HCT116 (cell line): ENCODE data around the gene IMPACT. TPM values are rescaled to one million over a fixed set of nuclear protein-coding genes. Genes with fewer than 3 reads are reported as not detected.

ENCODE experiments used
- ATAC-seq: fragments of 200-7000 bp; cut with Tn5 transposase; 2 replicates; pipeline ENCODE4 v1.9.1; 2020; ENCODE audit warnings: mild to moderate bottlenecking, moderate library complexity
- BruUV-seq: library from RNA; stranded (reverse); fragments of 400-500 nt; replicated peaks from 2 replicates; lab custom pipeline; 2021; lab: Mats Ljungman, UMichigan
- CTCF ChIA-PET: fragments of 300-600 bp; sonication (Branson Sonifier 250); formaldehyde crosslinking; loops from one replicate; lab custom pipeline; 2021; ENCODE audit warnings: antibody characterized with exemption; lab: Charles Lee
- POLR2A ChIA-PET: fragments of 300-600, 350-600 bp; sonication (Branson Sonifier 250); formaldehyde crosslinking; loops from one replicate; lab custom pipeline; 2021; ENCODE audit warnings: antibody characterized with exemption; lab: Charles Lee
- RAD21 ChIA-PET, 2 experiments: fragments of 300-600 bp; sonication (Branson Sonifier 250); formaldehyde crosslinking; loops; one replicate each; lab custom pipeline; 2023; ENCODE audit warnings: low total read pairs in 2 of 2; ENCODE audit not compliant: uncharacterized antibody in 2 of 2, unreplicated experiment in 2 of 2, low non-redundant PET in 1 of 2; lab: Charles Lee
- DNase-seq: peaks from one replicate; pipeline ENCODE4 v3.0.0-alpha.2; 2010; ENCODE audit warnings: low read depth, low spot score
- H2AFZ ChIP-seq: fragments of 200-600 bp; shearing (Covaris generic), sonication (generic); 2 replicates; pipeline ENCODE4 v1.6.1; 2017; ENCODE audit warnings: low read depth, mixed run types, mixed read lengths, antibody characterized with exemption, low read length; ENCODE audit not compliant: poor library complexity, severe bottlenecking
- H3K27ac ChIP-seq: 2 replicates; pipeline ENCODE4 v1.5.1; 2012; ENCODE audit warnings: low read depth, low read length
- H3K27me3 ChIP-seq: fragments of 200-600 bp; sonication (generic); 2 replicates; pipeline ENCODE4 v1.6.1; 2016; ENCODE audit warnings: mixed run types, low read length, mixed read lengths; ENCODE audit not compliant: insufficient read depth
- H3K36me3 ChIP-seq, 2 experiments: fragments of 200-500 bp in 1 of 2; fragments of 200-600 bp in 1 of 2; sonication (Bioruptor generic) in 1 of 2; sonication (generic) in 1 of 2; 2 replicates each; pipeline versions ENCODE4 v1.5.1 to v1.6.1; 2014 to 2016; ENCODE audit warnings: low read length in 2 of 2, inconsistent platforms in 1 of 2, mixed read lengths in 1 of 2, mixed run types in 1 of 2; ENCODE audit not compliant: insufficient read depth in 2 of 2, control insufficient read depth in 1 of 2
- H3K4me1 ChIP-seq, 2 experiments: fragments of 200-600 bp in 1 of 2; sonication (generic) in 1 of 2; 2 replicates each; pipeline versions ENCODE4 v1.5.1 to v1.6.1; 2012 to 2017; ENCODE audit warnings: low read length in 2 of 2, inconsistent platforms in 1 of 2, mild to moderate bottlenecking in 1 of 2, mixed read lengths in 1 of 2, mixed run types in 1 of 2, moderate library complexity in 1 of 2; ENCODE audit not compliant: insufficient read depth in 2 of 2, control insufficient read depth in 1 of 2
- H3K4me2 ChIP-seq: fragments of 200-600 bp; sonication (generic); 2 replicates; pipeline ENCODE4 v1.6.1; 2017; ENCODE audit warnings: mixed run types, low read length, mixed read lengths
- H3K4me3 ChIP-seq, 2 experiments: fragments of 200-600 bp in 1 of 2; sonication (generic) in 1 of 2; replicated peaks in 1 of 2; 2 replicates each; pipeline ENCODE4 v1.5.1; 2011 to 2016; ENCODE audit warnings: low read length in 2 of 2, control low read depth in 1 of 2, low read depth in 1 of 2, mild to moderate bottlenecking in 1 of 2, mixed read lengths in 1 of 2, mixed run types in 1 of 2
- H3K79me2 ChIP-seq: fragments of 200-600 bp; sonication (generic); 2 replicates; pipeline ENCODE4 v1.6.1; 2017; ENCODE audit warnings: mild to moderate bottlenecking, mixed run types, low read length, moderate library complexity, mixed read lengths; ENCODE audit not compliant: insufficient read depth
- H3K9ac ChIP-seq: fragments of 200-600 bp; sonication (generic); 2 replicates; pipeline ENCODE4 v1.6.1; 2016; ENCODE audit warnings: low read length, mixed read lengths
- H3K9me2 ChIP-seq: fragments of 200-600 bp; sonication (generic), shearing (Covaris generic); 2 replicates; pipeline ENCODE4 v1.6.1; 2017; ENCODE audit warnings: mixed run types, mild to moderate bottlenecking, moderate library complexity; ENCODE audit not compliant: insufficient read depth
- H3K9me3 ChIP-seq, 2 experiments: fragments of 200-500 bp in 1 of 2; fragments of 200-600 bp in 1 of 2; sonication (Bioruptor generic) in 1 of 2; sonication (generic) in 1 of 2; 2 replicates each; pipeline ENCODE4 v1.6.1; 2014 to 2017; ENCODE audit warnings: low read length in 2 of 2, mixed read lengths in 2 of 2, inconsistent platforms in 1 of 2, low read depth in 1 of 2, mild to moderate bottlenecking in 1 of 2, mixed run types in 1 of 2, moderate library complexity in 1 of 2; ENCODE audit not compliant: control insufficient read depth in 1 of 2, insufficient read depth in 1 of 2
- H4K20me1 ChIP-seq: fragments of 200-600 bp; sonication (generic), shearing (Covaris generic); 2 replicates; pipeline ENCODE4 v1.6.1; 2017; ENCODE audit warnings: mixed run types, mild to moderate bottlenecking, moderate library complexity; ENCODE audit not compliant: insufficient read depth
- CBX3 ChIP-seq: IDR thresholded peaks from 2 replicates; pipeline ENCODE4 v1.6.1; 2012; ENCODE audit warnings: low read depth
- CEBPB ChIP-seq: IDR thresholded peaks from 2 replicates; pipeline ENCODE4 v1.6.1; 2012; ENCODE audit warnings: low read depth
- EGR1 ChIP-seq: IDR thresholded peaks from 2 replicates; pipeline ENCODE4 v1.6.1; 2012; ENCODE audit warnings: low read depth
- ELF1 ChIP-seq: IDR thresholded peaks from 2 replicates; pipeline ENCODE4 v1.6.1; 2012; ENCODE audit warnings: low read depth, borderline replicate concordance
- EZH2 ChIP-seq: fragments of 200-600 bp; sonication (generic); IDR thresholded peaks from 2 replicates; pipeline ENCODE4 v1.6.1; 2017; ENCODE audit warnings: antibody characterized with exemption, mixed run types
- FOSL1 ChIP-seq: IDR thresholded peaks from 2 replicates; pipeline ENCODE4 v1.6.1; 2012; ENCODE audit warnings: low read depth
- TCF7L2 ChIP-seq: IDR thresholded peaks from 2 replicates; pipeline ENCODE4 v1.7.0; 2011; ENCODE audit warnings: borderline replicate concordance, inconsistent platforms; ENCODE audit not compliant: insufficient read depth, insufficient read length; ENCODE audit errors: extremely low read depth
- YY1 ChIP-seq: IDR thresholded peaks from 2 replicates; pipeline ENCODE4 v1.6.1; 2011; ENCODE audit warnings: low read length, low read depth, moderate library complexity, mild to moderate bottlenecking; ENCODE audit not compliant: insufficient replicate concordance; ENCODE audit errors: extremely low read depth
- ZNF274 ChIP-seq: fragments of 200-500 bp; sonication (Bioruptor generic); IDR thresholded peaks from 2 replicates; pipeline ENCODE4 v1.6.1; 2014; ENCODE audit warnings: mild to moderate bottlenecking, low read depth, low read length, inconsistent platforms
- intact Hi-C: fragments of 100-400 bp; cut with micrococcal nuclease; formaldehyde crosslinking; loops from 2 replicates; pipeline ENCODE4 v1.10.0; 2022
- total RNA-seq: library from RNA; stranded (reverse); gene quantifications from one replicate; pipeline ENCODE4 v1.2.1, GENCODE V29; 2021; ENCODE audit not compliant: unreplicated experiment
- TF ChIP-seq, protein P1 (sequence below): IDR thresholded peaks from 2 replicates; pipeline ENCODE4 v1.6.1; 2012
- TF ChIP-seq, protein P2 (sequence below): IDR thresholded peaks from 2 replicates; pipeline ENCODE4 v1.6.1; 2012
- TF ChIP-seq, protein P3 (sequence below): IDR thresholded peaks from 2 replicates; pipeline ENCODE4 v1.6.1; 2011; ENCODE audit warnings: mild to moderate bottlenecking, low read length, moderate library complexity; ENCODE audit not compliant: insufficient replicate concordance; ENCODE audit errors: extremely low read depth

IMPACT gene
- total RNA-seq, 1 experiment from 2014 or later, result 46.4 TPM

DNA sequence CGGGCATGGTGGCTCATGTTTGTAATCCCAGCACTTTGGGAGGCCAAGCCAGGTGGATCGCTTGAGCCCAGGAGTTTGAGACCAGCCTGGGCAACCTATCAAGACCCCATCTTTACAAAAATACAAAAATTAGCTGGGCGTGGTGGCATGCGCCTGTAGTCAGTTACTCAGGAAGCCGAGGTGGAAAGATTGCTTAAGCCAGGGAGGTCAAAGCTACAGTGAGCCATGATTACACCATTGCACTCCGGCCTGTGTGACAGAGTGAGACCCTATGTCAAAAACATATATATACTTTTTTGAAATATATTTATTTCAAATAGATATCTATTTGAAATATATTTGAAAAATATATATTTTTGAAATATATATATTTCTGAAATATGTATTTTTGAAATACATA, 39.8 kb upstream of the IMPACT start:
- no peaks in the 10 kb centered on the region for H3K36me3 ChIP-seq
- peaks cover 0 to 2% of the 10 kb centered on the region in 2 experiments; a peak in 1 of 4 replicates for H3K4me1 ChIP-seq
- intact Hi-C loops, result no loop called here
- no peaks in the 10 kb centered on the region for H4K20me1 ChIP-seq
- no peak overlapping the region for H3K27ac ChIP-seq
- H3K9ac ChIP-seq, result no peak overlapping the region
- no peak for ATAC-seq
- no peak overlapping the region for H3K4me3 ChIP-seq
- CTCF ChIA-PET, result no interaction called here
- no TSS peak for BruUV-seq
- no peaks in the 10 kb centered on the region; the same call in 1 of the 2 replicates for H3K79me2 ChIP-seq
- no peaks in the 10 kb centered on the region for H3K9me2 ChIP-seq
- no peak overlapping the region for H3K4me2 ChIP-seq
- RAD21 ChIA-PET, result no interaction called here
- POLR2A ChIA-PET, result no interaction called here
- H2AFZ ChIP-seq, result no peak overlapping the region
- DNase-seq, result no peak
- no peaks in the 10 kb centered on the region for H3K27me3 ChIP-seq
- H3K9me3 ChIP-seq, result no peaks in the 10 kb centered on the region
- TF ChIP-seq EZH2 (no peak), CEBPB (no peak), ZNF274 (no peak), TCF7L2 (no peak), FOSL1 (no peak), ELF1 (no peak), CBX3 (no peak), EGR1 (no peak)
- TF ChIP-seq, protein P1, sequence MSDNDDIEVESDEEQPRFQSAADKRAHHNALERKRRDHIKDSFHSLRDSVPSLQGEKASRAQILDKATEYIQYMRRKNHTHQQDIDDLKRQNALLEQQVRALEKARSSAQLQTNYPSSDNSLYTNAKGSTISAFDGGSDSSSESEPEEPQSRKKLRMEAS, result no peak
- TF ChIP-seq, protein P2, sequence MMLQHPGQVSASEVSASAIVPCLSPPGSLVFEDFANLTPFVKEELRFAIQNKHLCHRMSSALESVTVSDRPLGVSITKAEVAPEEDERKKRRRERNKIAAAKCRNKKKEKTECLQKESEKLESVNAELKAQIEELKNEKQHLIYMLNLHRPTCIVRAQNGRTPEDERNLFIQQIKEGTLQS, result no peak

DNA sequence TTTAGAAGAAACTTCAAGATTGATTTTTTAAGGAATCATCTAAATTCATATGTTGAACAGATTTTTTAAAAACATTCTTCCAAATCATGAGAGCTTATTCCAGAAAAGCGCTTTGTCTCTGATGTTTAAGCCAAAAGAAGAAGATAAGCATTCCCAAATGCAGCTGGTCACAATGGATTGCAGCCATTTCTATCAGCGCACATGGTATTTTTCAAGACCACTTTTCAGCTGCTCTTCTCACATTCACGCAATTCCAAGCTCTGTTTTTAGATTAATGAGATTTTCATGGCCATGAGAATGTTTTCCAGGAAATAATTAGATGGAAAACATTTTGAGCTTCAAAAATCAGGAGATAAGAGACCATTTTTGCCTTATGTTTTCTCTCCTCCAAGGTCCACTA, 37.5 kb upstream of the IMPACT start:
- Histone ChIP-seq H3K4me2 (no peak overlapping the region), H3K9ac (no peak overlapping the region), H3K27ac (no peak overlapping the region), H3K9me2 (no peaks in the 10 kb centered on the region), H3K36me3 (no peaks in the 10 kb centered on the region), H2AFZ (no peak overlapping the region), H3K79me2 (peaks cover 4% of the 10 kb centered on the region; the same call in 1 of the 2 replicates), H3K4me1 (no peaks in the 10 kb centered on the region), H3K4me3 (no peak overlapping the region), H3K9me3 (no peaks in the 10 kb centered on the region), H4K20me1 (no peaks in the 10 kb centered on the region), H3K27me3 (no peaks in the 10 kb centered on the region)
- CTCF ChIA-PET, result interaction anchor here (1.0 kb wide), 1 partner anchor 45 kb away, joined by 3 read pairs; no protein-coding TSS in a partner anchor
- intact Hi-C loops, result no loop called here
- TF ChIP-seq, protein P3, sequence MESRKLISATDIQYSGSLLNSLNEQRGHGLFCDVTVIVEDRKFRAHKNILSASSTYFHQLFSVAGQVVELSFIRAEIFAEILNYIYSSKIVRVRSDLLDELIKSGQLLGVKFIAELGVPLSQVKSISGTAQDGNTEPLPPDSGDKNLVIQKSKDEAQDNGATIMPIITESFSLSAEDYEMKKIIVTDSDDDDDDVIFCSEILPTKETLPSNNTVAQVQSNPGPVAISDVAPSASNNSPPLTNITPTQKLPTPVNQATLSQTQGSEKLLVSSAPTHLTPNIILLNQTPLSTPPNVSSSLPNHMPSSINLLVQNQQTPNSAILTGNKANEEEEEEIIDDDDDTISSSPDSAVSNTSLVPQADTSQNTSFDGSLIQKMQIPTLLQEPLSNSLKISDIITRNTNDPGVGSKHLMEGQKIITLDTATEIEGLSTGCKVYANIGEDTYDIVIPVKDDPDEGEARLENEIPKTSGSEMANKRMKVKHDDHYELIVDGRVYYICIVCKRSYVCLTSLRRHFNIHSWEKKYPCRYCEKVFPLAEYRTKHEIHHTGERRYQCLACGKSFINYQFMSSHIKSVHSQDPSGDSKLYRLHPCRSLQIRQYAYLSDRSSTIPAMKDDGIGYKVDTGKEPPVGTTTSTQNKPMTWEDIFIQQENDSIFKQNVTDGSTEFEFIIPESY, result no peak
- TF ChIP-seq, protein P2, result no peak
- TF ChIP-seq TCF7L2, result no peak
- no peak for TF ChIP-seq CEBPB
- no peak for TF ChIP-seq YY1
- POLR2A ChIA-PET, result interaction anchor here (0.6 kb wide), 2 partner anchors 16 to 21 kb away, joined by 3 read pairs; no protein-coding TSS in a partner anchor
- RAD21 ChIA-PET, result no interaction called here
- DNase-seq (no peak), ATAC-seq (no peak)
- BruUV-seq, result no TSS peak
